CD14-positive monocyte (primary cell): ENCODE results near the gene TUBB6. TPM values are rescaled to one million over a fixed set of nuclear protein-coding genes. Genes with fewer than 3 reads are reported as not detected.
A peak's percentile ranks its signal among the peaks of the same experiment; 100 is the strongest.

Source experiments
- DNase-seq, 3 donors: peaks; one replicate each; pipeline ENCODE4 v3.0.0-alpha.2; 2011 to 2022
- H2AFZ ChIP-seq: 2 replicates; pipeline ENCODE4 v1.6.0; 2012; ENCODE audit warnings: mild to moderate bottlenecking, low read depth, low read length, inconsistent platforms; ENCODE audit not compliant: insufficient read depth, poor library complexity, severe bottlenecking
- H3K27ac ChIP-seq, 2 donors: 1 replicate in 1 of 2; 2 replicates in 1 of 2; pipeline ENCODE4 v1.5.1; 2012 to 2013; ENCODE audit warnings: low read length in 2 of 2, control low read depth in 1 of 2, inconsistent platforms in 1 of 2, low read depth in 1 of 2, mild to moderate bottlenecking in 1 of 2
- H3K27me3 ChIP-seq, 2 donors: one replicate each; pipeline versions ENCODE4 v1.6.0 to v1.6.1; 2011 to 2013; ENCODE audit warnings: low read length in 2 of 2; ENCODE audit not compliant: control insufficient read depth in 2 of 2, insufficient read depth in 2 of 2
- H3K36me3 ChIP-seq, 2 donors: replicated peaks in 1 of 2; 1 replicate in 1 of 2; 2 replicates in 1 of 2; pipeline versions ENCODE4 v1.5.1 to v1.6.1; 2012 to 2013; ENCODE audit warnings: low read length in 2 of 2, control low read depth in 1 of 2, inconsistent platforms in 1 of 2, mild to moderate bottlenecking in 1 of 2; ENCODE audit not compliant: insufficient read depth in 2 of 2, control insufficient read depth in 1 of 2
- H3K4me1 ChIP-seq, 2 donors: 1 replicate in 1 of 2; 2 replicates in 1 of 2; pipeline versions ENCODE4 v1.5.1 to v1.6.1; 2012 to 2013; ENCODE audit warnings: low read length in 2 of 2, control low read depth in 1 of 2, inconsistent platforms in 1 of 2, mild to moderate bottlenecking in 1 of 2, moderate library complexity in 1 of 2; ENCODE audit not compliant: insufficient read depth in 2 of 2, control insufficient read depth in 1 of 2
- H3K4me2 ChIP-seq: replicated peaks from 2 replicates; pipeline ENCODE3; 2012; ENCODE audit warnings: low read length, moderate library complexity, mild to moderate bottlenecking; ENCODE audit not compliant: poor library complexity, severe bottlenecking; ENCODE audit errors: extremely low read depth
- H3K4me3 ChIP-seq, 3 experiments: fragments of 200-600 bp in 1 of 3; sonication (generic) in 1 of 3; replicated peaks in 1 of 3; 1 replicate in 2 of 3; 2 replicates in 1 of 3; pipeline ENCODE4 v1.5.1; 2011 to 2013; ENCODE audit warnings: low read length in 3 of 3, mild to moderate bottlenecking in 3 of 3, control low read depth in 2 of 3, low read depth in 2 of 3, inconsistent platforms in 1 of 3, moderate library complexity in 1 of 3
- H3K79me2 ChIP-seq: 2 replicates; pipeline ENCODE4 v1.6.0; 2012; ENCODE audit warnings: mild to moderate bottlenecking, control low read depth, inconsistent platforms, low read length, moderate library complexity; ENCODE audit not compliant: insufficient read depth
- H3K9ac ChIP-seq: 2 replicates; pipeline ENCODE4 v1.6.0; 2017; ENCODE audit warnings: low read length, mild to moderate bottlenecking; ENCODE audit not compliant: insufficient read depth, poor library complexity, severe bottlenecking
- H3K9me3 ChIP-seq, 2 donors: replicated peaks in 1 of 2; 1 replicate in 1 of 2; 2 replicates in 1 of 2; pipeline versions ENCODE4 v1.5.1 to v1.6.1; 2012 to 2013; ENCODE audit warnings: low read length in 2 of 2, control low read depth in 1 of 2; ENCODE audit not compliant: control insufficient read depth in 1 of 2, insufficient read depth in 1 of 2
- H4K20me1 ChIP-seq: 2 replicates; pipeline ENCODE4 v1.6.0; 2012; ENCODE audit warnings: mild to moderate bottlenecking, low read length, control low read depth, moderate library complexity; ENCODE audit not compliant: insufficient read depth
- H3K27ac Mint-ChIP-seq, 7 donors: one replicate each; pipeline ENCODE4 v1.8.0; 2020; ENCODE audit warnings: mild to moderate bottlenecking in 7 of 7, mixed read lengths in 7 of 7, moderate library complexity in 6 of 7, inconsistent platforms in 2 of 7
- H3K27me3 Mint-ChIP-seq, 3 donors: one replicate each; pipeline ENCODE4 v1.8.0; 2021 to 2022; ENCODE audit warnings: low read depth in 3 of 3, mild to moderate bottlenecking in 3 of 3, mixed read lengths in 3 of 3, moderate library complexity in 3 of 3, inconsistent platforms in 1 of 3
- H3K36me3 Mint-ChIP-seq, 2 donors: one replicate each; pipeline ENCODE4 v1.8.0; 2020; ENCODE audit warnings: mixed read lengths in 2 of 2, inconsistent platforms in 1 of 2, mild to moderate bottlenecking in 1 of 2
- H3K4me1 Mint-ChIP-seq: one replicate; pipeline ENCODE4 v1.8.0; 2020; ENCODE audit warnings: mild to moderate bottlenecking, mixed read lengths
- H3K4me3 Mint-ChIP-seq, 2 donors: one replicate each; pipeline ENCODE4 v1.8.0; 2020; ENCODE audit warnings: mild to moderate bottlenecking in 2 of 2, mixed read lengths in 2 of 2, moderate library complexity in 1 of 2
- H3K9me3 Mint-ChIP-seq, 7 donors: one replicate each; pipeline ENCODE4 v1.8.0; 2020 to 2022; ENCODE audit warnings: mixed read lengths in 7 of 7, mild to moderate bottlenecking in 6 of 7, moderate library complexity in 6 of 7, inconsistent platforms in 2 of 7
- CTCF ChIP-seq: fragments of 200-600 bp; IDR thresholded peaks from one replicate; pipeline ENCODE4 v1.8.0; 2022; ENCODE audit warnings: antibody characterized with exemption, mild to moderate bottlenecking
- WGBS: methylation state at CpG from one replicate; pipeline ENCODE4 v1.1.5; 2013; ENCODE audit warnings: missing lambda C conversion rate; ENCODE audit not compliant: insufficient coverage; 5-methylcytosine and 5-hydroxymethylcytosine counted together
- intact Hi-C, 2 donors: fragments of 100-400 bp; cut with micrococcal nuclease; formaldehyde crosslinking; loops; one replicate each; pipeline versions ENCODE4 v1.15.0 to v1.15.1; 2023
- polyA plus RNA-seq, 3 donors: library from polyadenylated mRNA; depleted of rRNA in 1 of 3; unstranded in 2 of 3; stranded (reverse) in 1 of 3; fragments of 300-500 nt in 2 of 3; fragments of >200 nt in 1 of 3; fragmentation: Illumina TruSeq in 2 of 3; gene quantifications; 1 replicate in 2 of 3; 2 replicates in 1 of 3; pipeline ENCODE4 v1.2.3, GENCODE V29; 2012 to 2021

Gene TUBB6
- polyA plus RNA-seq, 3 donors: 15.8 to 34.9 (median 27.6) TPM

GRCh38 chr18:12361770-12362378 is 53.8 kb downstream of the TUBB6 start:
- peaks cover 78 to 90% of the 10 kb centered on the region in 2 donors for H3K36me3 Mint-ChIP-seq
- H3K36me3 ChIP-seq: peaks cover 89 to 99% of the 10 kb centered on the region in 2 donors
- H4K20me1 ChIP-seq: no peaks in the 10 kb centered on the region
- no peak overlapping the region for H3K27ac ChIP-seq
- H3K4me1 ChIP-seq: peaks cover 2 to 5% of the 10 kb centered on the region in 2 donors
- H3K9me3 Mint-ChIP-seq: no peaks in the 10 kb centered on the region
- H3K79me2 ChIP-seq: peaks cover 4% of the 10 kb centered on the region
- no peaks in the 10 kb centered on the region for H3K27me3 Mint-ChIP-seq
- H3K27me3 ChIP-seq: no peaks in the 10 kb centered on the region
- no peak overlapping the region for H3K4me3 ChIP-seq
- peak overlapping the region in 1 of 7 donors; percentile 61 for H3K27ac Mint-ChIP-seq
- peaks cover 5% of the 10 kb centered on the region for H3K4me1 Mint-ChIP-seq
- H3K4me2 ChIP-seq: no peak overlapping the region
- no peak overlapping the region for H3K4me3 Mint-ChIP-seq
- H2AFZ ChIP-seq: no peak overlapping the region
- intact Hi-C loops: no loop called here
- TF ChIP-seq CTCF: no peak
- 80% methylated on average over 1 of the region's 3 CpGs for WGBS
- no peak for DNase-seq
- H3K9ac ChIP-seq: no peak overlapping the region
- no peaks in the 10 kb centered on the region for H3K9me3 ChIP-seq

- H3K4me2 ChIP-seq: no peak overlapping the region
These were observed 54.6 kb downstream of the TUBB6 start for GRCh38 chr18:12362473-12363174.

More at GRCh38 chr18:12362473-12363174, 54.6 kb downstream of the TUBB6 start:
- Mint-ChIP-seq H3K27me3 (no peaks in the 10 kb centered on the region), H3K9me3 (no peaks in the 10 kb centered on the region), H3K27ac (no peak overlapping the region), H3K4me1 (peaks cover 5% of the 10 kb centered on the region), H3K4me3 (no peak overlapping the region), H3K36me3 (peaks cover 78 to 91% of the 10 kb centered on the region in 2 donors)
- Histone ChIP-seq H3K4me3 (no peak overlapping the region), H3K27ac (no peak overlapping the region), H4K20me1 (no peaks in the 10 kb centered on the region), H3K27me3 (no peaks in the 10 kb centered on the region), H3K9ac (no peak overlapping the region), H3K79me2 (peaks cover 4% of the 10 kb centered on the region), H2AFZ (no peak overlapping the region), H3K9me3 (no peaks in the 10 kb centered on the region), H3K4me1 (peaks cover 2 to 5% of the 10 kb centered on the region in 2 donors), H3K36me3 (peaks cover 90 to 99% of the 10 kb centered on the region in 2 donors)
- WGBS: 100% methylated on average over 1 of the region's 11 CpGs
- intact Hi-C loops: no loop called here
- DNase-seq: no peak
- TF ChIP-seq CTCF: no peak
